GM18951 (cell line): ENCODE measurements around the gene CORIN.

Experiments
- POLR2A ChIP-seq: IDR thresholded peaks from 4 replicates; pipeline ENCODE4 v1.6.1; 2011; ENCODE audit warnings: mild to moderate bottlenecking; ENCODE audit not compliant: insufficient read length, insufficient read depth; ENCODE audit errors: extremely low read depth
- in situ Hi-C: fragments of 300-500 bp; cut with MboI; formaldehyde crosslinking; loops from one replicate; pipeline ENCODE4 v1.12.0; 2022; ENCODE audit warnings: low sequenced_read_pairs, mixed read lengths, inconsistent platforms; ENCODE audit not compliant: unreplicated experiment

The CORIN gene

DNA sequence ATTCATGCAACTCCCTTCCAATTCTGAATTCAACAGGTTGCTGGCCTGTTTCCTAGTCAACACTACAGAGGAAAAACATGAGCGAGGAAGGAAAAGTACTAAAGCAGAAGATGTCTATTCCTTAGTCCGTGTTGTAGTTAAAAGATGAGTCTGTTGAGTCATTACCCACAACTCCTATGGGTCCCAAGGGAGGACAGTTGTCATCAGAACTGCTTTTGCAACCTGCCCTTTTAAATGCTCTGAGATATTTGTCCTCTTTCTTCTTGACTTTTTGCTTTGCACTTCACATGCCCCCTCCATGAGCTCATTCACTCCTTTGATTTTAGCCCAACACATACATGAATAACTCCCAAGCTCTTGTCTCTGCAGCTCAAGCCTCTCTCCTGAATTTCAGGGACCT is 119.2 kb downstream of the CORIN start:
- in situ Hi-C loops: no loop called here
- no peak for TF ChIP-seq POLR2A

DNA sequence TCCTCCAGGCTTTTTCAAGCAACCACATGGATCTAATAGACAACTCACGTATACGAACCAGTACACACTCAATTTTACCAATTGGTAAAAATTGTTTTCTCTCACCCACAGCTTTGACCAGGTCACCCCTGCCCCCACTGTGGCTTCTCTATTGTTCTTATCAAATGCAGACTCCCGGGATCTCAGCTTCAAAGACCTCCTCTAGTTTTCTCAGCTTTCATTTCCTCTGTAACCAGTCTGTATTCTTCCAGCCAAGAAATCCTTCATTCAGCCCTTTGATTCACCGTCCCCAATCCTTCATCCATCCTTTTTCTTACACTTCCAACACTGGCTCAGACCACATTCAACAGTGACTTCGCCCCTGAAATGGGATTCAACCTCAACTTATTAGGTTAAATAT is 120.7 kb downstream of the CORIN start:
- TF ChIP-seq POLR2A: no peak
- in situ Hi-C loops: no loop called here

DNA sequence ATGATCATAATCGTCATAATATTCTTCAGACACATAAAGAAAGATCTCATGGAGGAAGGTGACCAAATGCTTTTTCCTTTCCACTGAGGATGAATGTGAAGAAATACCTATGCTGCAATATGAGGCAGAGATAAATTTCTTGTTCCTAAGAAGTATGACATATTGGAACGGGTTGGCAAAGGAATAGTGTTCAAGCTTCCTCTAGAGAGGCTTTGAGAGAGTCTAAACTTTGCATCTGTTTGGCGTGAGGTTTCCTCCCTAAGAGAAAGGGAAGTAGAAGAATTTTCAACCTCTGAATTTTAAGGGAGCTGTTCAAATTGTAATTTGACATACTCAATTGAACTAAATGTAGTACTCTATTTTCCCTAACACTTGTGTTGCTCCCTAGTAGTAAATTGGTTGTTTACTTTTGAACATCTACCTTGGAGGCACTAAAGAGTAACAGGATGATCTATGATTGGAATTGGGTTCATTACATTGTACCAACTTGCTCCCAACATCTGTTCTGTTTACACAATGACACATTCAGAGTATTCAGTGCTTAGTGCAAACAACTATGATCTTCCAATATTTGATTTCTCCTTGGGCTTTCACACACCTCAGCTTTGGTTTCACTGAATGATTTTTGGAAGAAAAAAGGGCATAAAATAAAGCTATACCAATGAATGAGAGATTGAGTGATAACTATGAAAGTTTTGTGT is 122.0 kb downstream of the CORIN start:
- in situ Hi-C loops: no loop called here
- no peak for TF ChIP-seq POLR2A

DNA sequence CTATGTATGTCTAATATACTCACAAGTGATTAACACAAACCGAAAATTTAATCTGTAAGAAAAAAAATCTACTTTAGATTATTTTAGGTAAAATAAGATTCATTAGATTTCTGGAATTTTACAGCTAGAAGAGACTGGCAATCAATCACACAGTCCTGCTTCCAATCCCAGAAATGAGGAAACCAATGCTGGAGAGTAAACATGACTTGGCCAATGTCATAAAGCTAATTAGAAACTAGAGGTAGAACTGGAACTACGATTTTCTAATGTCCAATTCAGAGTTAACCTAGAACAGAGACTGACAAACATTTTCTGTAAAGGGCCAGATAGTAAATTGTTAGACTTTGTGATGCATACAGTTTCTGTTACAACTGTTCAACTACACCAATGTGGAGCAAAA is 123.6 kb downstream of the CORIN start:
- in situ Hi-C loops: no loop called here

DNA sequence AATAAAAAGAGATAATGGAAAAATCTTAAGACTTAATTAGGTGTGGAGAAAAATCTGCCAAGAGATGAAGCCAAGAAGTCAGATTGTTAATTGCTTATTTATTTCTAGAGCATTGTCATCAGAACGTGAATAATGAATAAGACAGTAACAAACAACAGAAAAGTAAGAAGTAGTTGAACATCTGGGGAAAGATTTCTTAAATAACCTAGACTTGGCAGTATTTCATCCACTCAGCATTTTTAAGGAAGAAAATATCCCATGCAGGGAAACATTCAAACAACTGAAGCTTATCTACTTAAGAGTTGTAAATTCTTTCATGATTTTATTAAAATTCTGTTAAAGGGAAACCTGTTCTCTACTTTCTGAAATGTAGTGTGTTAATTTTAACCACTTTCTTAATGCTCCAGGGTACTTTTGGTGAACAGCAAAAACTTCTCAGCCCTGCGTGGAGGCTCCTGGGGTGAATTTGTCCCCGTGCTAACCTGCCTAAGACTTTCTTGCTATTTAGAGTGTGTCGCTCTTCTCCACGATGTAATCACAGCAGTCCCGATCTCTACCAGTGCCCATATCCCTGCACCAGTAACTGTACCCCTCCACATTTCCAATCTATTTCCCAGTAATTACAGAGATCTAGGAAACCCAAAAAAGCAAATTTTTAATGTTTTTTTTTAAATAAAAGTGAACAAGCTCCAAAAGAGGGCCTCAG is 124.6 kb downstream of the CORIN start:
- in situ Hi-C loops: no loop called here
- no peak for TF ChIP-seq POLR2A

More for the DNA sequence above, 123.6 kb downstream of the CORIN start:
- no peak for TF ChIP-seq POLR2A

DNA sequence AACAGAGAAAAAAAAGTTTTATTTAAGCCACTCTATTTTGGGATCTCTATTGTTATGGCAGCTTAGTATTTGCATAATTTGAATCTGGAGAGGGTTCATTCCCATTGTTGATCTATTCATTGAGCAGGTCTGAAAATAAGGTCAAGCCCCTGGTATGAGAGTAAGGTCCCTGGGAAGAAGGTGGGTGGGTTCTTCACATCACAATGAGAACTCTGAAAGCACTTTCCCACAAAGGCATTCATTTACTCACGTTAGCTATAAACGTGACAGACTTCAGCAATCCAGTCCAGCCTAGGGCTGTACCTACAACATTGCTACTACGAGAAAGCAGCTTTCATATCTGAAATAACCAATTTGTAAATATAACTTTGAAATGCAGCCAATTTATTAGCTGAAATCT is 126.2 kb downstream of the CORIN start:
- in situ Hi-C loops: no loop called here
- TF ChIP-seq POLR2A: no peak

DNA sequence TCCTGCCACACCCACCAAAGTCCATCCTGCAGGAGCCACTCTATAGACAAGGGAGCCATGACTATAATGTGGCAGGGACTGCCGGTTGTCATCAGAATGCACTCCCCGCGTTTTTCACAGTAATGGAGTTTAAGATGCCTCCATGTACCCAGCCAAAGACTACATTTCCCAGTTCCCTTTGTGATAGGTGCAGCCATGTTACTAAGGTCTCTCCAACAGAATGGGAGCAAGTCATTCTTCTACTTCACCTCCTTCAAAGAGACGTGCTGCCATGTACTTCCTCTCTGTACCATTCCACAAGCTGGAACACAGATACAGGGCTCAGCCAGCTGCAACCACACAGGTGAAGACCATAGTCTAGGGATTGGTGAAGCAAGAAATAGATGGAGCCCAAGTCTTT is 126.7 kb downstream of the CORIN start:
- TF ChIP-seq POLR2A: no peak
- in situ Hi-C loops: no loop called here

DNA sequence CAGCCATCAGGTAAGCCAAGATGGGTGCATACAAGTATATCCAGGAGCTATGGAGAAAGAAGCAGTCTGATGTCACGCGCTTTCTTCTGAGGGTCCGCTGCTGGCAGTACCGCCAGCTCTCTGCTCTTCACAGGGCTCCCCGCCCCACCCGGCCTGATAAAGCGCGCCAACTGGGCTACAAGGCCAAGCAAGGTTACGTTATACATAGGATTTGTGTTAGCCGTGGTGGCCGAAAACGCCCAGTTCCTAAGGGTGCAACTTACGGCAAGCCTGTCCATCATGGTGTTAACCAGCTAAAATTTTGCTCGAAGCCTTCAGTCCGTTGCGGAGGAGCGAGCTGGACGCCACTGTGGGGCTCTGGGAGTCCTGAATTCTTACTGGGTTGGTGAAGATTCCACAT is 131.5 kb downstream of the CORIN start:
- in situ Hi-C loops: loop anchor here (10.0 kb wide), 1 partner anchor 128 kb away; the partner anchor contains the start of gene CORIN

DNA sequence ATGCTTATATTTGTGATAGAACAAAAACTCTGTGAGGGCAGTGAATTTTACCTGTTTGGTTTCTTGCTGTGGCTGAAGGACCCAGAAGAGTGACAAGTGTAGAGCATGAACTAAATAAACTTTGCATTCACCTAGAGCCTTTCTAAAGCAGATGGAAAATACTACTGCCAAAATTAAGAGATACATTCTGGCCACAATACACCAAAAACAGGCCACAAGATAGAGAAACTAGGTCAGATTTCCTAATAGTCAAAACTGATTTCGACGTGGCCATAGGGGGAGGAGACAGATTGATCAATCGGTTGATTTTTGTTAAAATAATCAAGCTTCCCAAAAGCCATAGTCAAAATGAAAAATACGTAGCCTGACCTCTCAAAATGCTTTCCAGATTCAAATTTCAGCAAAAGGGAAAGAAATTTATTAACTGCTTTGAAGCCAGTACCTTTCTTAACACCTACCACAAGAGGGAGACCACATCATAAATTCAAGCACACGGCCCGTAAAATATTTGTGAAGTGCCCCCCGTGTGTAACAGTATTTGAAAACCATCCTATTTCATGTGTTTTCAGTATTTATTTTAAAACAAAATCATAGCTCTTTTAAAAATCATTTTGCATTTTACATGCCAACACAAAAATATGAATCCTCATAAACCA is 132.4 kb downstream of the CORIN start:
- in situ Hi-C loops: loop anchor here (10.0 kb wide), 1 partner anchor 129 kb away; the partner anchor contains the start of gene CORIN
- no peak for TF ChIP-seq POLR2A

DNA sequence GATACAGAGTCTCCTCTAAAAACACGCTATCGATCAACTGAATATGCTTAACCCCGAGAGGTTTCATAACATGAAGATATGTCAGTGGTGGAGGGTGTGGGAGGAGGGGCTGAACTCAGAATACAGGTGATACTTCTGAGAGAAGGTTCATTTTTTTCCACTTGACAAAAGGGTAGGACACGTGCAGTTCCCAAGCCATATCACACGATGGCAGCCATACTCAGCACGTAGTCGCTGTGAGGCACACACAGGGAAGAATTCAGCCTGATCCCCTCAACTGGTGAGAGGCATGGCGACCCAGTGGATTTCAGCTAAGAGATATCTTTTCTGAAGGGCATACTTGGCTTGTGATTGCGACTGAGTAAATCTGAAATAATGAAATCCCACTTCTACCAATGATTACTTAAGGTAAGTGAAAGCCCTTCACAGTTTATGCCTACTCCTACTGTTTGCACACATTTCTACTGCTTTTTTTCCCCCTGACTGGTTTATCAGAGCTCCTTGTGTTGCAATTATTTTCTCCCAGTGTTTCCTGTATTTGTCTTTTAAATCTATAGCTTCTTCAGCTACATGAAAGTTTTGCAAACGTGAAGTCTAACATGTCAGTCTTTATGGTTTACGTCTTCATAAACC is 133.1 kb downstream of the CORIN start:
- no peak for TF ChIP-seq POLR2A
- in situ Hi-C loops: loop anchor here (10.0 kb wide), 1 partner anchor 130 kb away; the partner anchor contains the start of gene CORIN

DNA sequence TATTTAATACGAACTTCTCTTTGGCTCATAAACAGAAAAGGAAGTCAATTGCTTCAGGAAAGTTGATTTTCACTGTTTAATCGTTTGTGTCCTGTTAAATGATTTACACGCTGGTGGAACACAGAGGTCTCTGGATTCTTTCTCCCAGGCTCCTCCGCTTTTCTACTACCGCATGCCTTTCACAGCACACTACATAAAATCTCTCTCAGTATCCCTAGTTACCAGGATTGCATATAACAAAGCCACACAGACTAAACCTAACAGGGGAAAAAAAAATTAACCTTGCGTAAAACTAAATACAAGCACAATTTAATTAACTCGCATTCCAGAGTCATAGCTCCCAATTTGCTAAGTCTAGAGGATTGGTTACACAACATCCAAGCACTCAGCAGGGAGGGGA is 133.9 kb downstream of the CORIN start:
- in situ Hi-C loops: loop anchor here (10.0 kb wide), 1 partner anchor 131 kb away; the partner anchor contains the start of gene CORIN
- TF ChIP-seq POLR2A: no peak

DNA sequence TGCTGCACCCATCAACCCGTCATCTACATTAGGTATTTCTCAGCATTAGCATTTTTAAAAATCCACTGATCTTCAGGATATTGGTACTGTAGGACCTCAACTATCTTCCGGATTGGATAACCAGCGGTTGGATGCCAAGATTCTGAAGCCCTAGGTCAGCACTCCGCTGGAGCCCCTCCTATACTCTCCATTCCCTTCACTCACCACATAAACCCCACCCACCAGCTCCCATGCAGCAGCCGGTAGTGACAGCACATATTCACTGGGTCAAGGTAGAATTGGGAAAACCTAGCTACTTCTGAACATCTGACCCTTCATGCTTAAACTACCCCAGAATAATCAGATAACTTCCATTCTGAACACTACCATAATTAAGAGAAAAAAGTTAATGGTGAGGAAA is 134.9 kb downstream of the CORIN start:
- TF ChIP-seq POLR2A: no peak

DNA sequence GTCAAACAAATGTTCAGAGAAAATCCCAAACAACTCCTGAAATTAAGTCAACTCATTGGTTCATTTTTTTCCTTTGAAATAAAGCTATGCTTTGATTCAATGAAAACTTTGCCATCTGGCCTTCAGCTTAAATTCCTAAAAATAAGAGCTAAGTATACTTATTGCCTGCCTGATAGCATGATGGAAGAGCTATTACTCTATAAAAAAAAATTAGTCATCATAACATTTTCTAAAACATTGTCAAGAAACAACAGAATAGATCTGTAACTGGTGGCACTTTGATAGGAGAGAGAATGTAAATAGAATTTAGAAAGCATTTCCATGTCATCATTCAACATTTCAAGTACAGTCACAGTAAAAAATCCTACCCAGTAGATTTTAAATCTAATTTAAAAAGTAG is 136.6 kb downstream of the CORIN start:
- in situ Hi-C loops: loop anchor here (10.0 kb wide), 1 partner anchor 134 kb away; the partner anchor contains the start of gene CORIN
- TF ChIP-seq POLR2A: no peak

More for the DNA sequence above, 134.9 kb downstream of the CORIN start:
- in situ Hi-C loops: loop anchor here (10.0 kb wide), 1 partner anchor 132 kb away; the partner anchor contains the start of gene CORIN
